Left ventricle myocardium inferior (tissue), 1 donor: ENCODE data around the gene ABHD17A. TPM values are rescaled to one million over a fixed set of nuclear protein-coding genes. Genes with fewer than 3 reads are reported as not detected.

Experiments
- DNase-seq: peaks from one replicate; pipeline ENCODE4 v3.0.0-alpha.2; 2020
- H3K27ac ChIP-seq: fragments of 200-600 bp; replicated peaks from 2 replicates; pipeline ENCODE4 v1.8.0; 2021
- H3K27me3 ChIP-seq: fragments of 200-600 bp; 2 replicates; pipeline ENCODE4 v1.8.0; 2021; ENCODE audit warnings: low read depth
- H3K36me3 ChIP-seq: fragments of 200-600 bp; 2 replicates; pipeline ENCODE4 v1.8.0; 2021
- H3K4me1 ChIP-seq: fragments of 200-600 bp; 2 replicates; pipeline ENCODE4 v1.8.0; 2021
- H3K4me3 ChIP-seq: fragments of 200-600 bp; 2 replicates; pipeline ENCODE4 v1.8.0; 2021; ENCODE audit warnings: mild to moderate bottlenecking, moderate library complexity
- H3K9me3 ChIP-seq: fragments of 200-600 bp; replicated peaks from 2 replicates; pipeline ENCODE4 v1.8.0; 2021
- intact Hi-C: fragments of 100-400 bp; cut with micrococcal nuclease; formaldehyde crosslinking; loops from one replicate; pipeline ENCODE4 v1.11.0; 2022
- total RNA-seq: library from RNA; stranded (reverse); fragmentation: NEBNext Ultra II Directional; extraction: Animal tissue kit (Norgen Biotek cat#: 25700); gene quantifications from one replicate; pipeline ENCODE4 v1.2.1, GENCODE V29; 2021
- TF ChIP-seq, protein P1 (sequence below): fragments of 200-600 bp; IDR thresholded peaks from 2 replicates; pipeline ENCODE4 v1.8.0; 2021; ENCODE audit warnings: antibody characterized with exemption, mild to moderate bottlenecking, borderline replicate concordance
- donor health status: DM: no; HTN: yes; CAD: no; lungs with severe emphysema.

ABHD17A gene
- total RNA-seq, 1 donor from 2014 or later, result 55.6 TPM

DNA sequence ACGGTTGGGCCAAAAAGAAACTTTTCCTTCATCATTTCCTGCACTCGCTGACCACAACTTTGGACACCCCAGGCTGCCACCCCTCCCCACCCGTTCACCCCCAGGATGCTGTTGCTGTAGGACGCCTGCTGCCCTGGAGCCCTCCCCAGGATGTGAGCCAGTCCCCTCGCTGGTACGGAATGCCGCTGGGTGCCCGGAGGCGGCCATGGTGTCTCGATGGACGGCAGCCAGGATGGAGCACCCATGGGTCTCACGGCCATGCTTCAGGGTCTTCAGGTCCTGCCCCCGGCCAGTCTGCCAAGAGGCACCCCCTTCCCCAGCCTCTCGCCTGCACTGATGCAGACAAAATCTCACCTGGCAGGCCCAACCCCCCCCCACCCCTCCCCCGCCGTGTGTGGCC is 40.2 kb upstream of the ABHD17A start:
- no peak for DNase-seq
- H3K27me3 ChIP-seq, result no peaks in the 10 kb centered on the region
- H3K4me3 ChIP-seq, result no peak overlapping the region
- no peak overlapping the region for H3K27ac ChIP-seq
- H3K36me3 ChIP-seq, result peaks cover 36% of the 10 kb centered on the region
- intact Hi-C loops, result no loop called here
- H3K9me3 ChIP-seq, result no peaks in the 10 kb centered on the region
- TF ChIP-seq, protein P1, sequence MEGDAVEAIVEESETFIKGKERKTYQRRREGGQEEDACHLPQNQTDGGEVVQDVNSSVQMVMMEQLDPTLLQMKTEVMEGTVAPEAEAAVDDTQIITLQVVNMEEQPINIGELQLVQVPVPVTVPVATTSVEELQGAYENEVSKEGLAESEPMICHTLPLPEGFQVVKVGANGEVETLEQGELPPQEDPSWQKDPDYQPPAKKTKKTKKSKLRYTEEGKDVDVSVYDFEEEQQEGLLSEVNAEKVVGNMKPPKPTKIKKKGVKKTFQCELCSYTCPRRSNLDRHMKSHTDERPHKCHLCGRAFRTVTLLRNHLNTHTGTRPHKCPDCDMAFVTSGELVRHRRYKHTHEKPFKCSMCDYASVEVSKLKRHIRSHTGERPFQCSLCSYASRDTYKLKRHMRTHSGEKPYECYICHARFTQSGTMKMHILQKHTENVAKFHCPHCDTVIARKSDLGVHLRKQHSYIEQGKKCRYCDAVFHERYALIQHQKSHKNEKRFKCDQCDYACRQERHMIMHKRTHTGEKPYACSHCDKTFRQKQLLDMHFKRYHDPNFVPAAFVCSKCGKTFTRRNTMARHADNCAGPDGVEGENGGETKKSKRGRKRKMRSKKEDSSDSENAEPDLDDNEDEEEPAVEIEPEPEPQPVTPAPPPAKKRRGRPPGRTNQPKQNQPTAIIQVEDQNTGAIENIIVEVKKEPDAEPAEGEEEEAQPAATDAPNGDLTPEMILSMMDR, result no peak
- peaks cover 14% of the 10 kb centered on the region for H3K4me1 ChIP-seq

- intact Hi-C loops, result no loop called here
- TF ChIP-seq, protein P1, result no peak
- DNase-seq, result no peak
- H3K4me3 ChIP-seq, result no peak overlapping the region
- H3K36me3 ChIP-seq, result peaks cover 47% of the 10 kb centered on the region
- H3K9me3 ChIP-seq, result no peaks in the 10 kb centered on the region
- H3K27me3 ChIP-seq, result no peaks in the 10 kb centered on the region
- H3K27ac ChIP-seq, result no peak overlapping the region
- H3K4me1 ChIP-seq, result peaks cover 7% of the 10 kb centered on the region
Measured at GRCh38 chr19:1924320-1924961, 39.1 kb upstream of the ABHD17A start.

GRCh38 chr19:1923319-1923718 is 38.0 kb upstream of the ABHD17A start:
- no peaks in the 10 kb centered on the region for H3K9me3 ChIP-seq
- no peaks in the 10 kb centered on the region for H3K4me1 ChIP-seq
- intact Hi-C loops, result no loop called here
- no peaks in the 10 kb centered on the region for H3K27me3 ChIP-seq
- no peak overlapping the region for H3K27ac ChIP-seq
- no peak for DNase-seq
- TF ChIP-seq, protein P1, result no peak
- peaks cover 58% of the 10 kb centered on the region for H3K36me3 ChIP-seq
- no peak overlapping the region for H3K4me3 ChIP-seq

DNA sequence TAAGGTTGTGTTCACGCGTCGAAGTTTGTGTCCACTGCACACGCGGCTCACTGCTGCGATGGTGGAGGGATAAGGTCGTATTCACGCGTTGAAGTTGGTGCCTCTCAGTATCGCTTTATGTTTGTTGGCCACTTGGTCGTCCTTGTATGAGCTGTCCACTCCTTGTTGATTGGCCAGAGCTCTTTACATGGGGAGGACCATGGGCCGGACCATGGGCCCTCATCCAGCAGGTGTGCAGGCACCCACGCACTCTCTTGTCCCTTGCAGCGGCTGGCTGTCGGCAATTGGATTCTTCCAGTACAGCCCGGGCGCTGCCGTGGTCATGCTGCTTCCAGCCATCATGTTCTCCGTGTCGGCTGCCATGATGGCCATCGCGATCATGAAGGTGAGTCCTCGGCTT is 37.5 kb upstream of the ABHD17A start:
- H3K9me3 ChIP-seq, result no peaks in the 10 kb centered on the region
- no peaks in the 10 kb centered on the region for H3K27me3 ChIP-seq
- no peaks in the 10 kb centered on the region for H3K4me1 ChIP-seq
- no peak for DNase-seq
- TF ChIP-seq, protein P1, result no peak
- peaks cover 63% of the 10 kb centered on the region for H3K36me3 ChIP-seq
- no peak overlapping the region for H3K27ac ChIP-seq
- intact Hi-C loops, result no loop called here
- H3K4me3 ChIP-seq, result no peak overlapping the region

- no peaks in the 10 kb centered on the region for H3K4me1 ChIP-seq
- H3K27me3 ChIP-seq, result no peaks in the 10 kb centered on the region
- no peak overlapping the region for H3K27ac ChIP-seq
- no peak for DNase-seq
- TF ChIP-seq, protein P1, result no peak
- peaks cover 64% of the 10 kb centered on the region for H3K36me3 ChIP-seq
- intact Hi-C loops, result no loop called here
- H3K4me3 ChIP-seq, result no peak overlapping the region
- H3K9me3 ChIP-seq, result no peaks in the 10 kb centered on the region
Measured at GRCh38 chr19:1921825-1922224, 36.5 kb upstream of the ABHD17A start.
